ENCODE data around the gene FAM118A. TPM values are rescaled to one million over a fixed set of nuclear protein-coding genes. Genes with fewer than 3 reads are reported as not detected.

Gene FAM118A
- polyA plus RNA-seq, 1 donor (not counting 4 experiments of a cell fraction or from before 2014, with no cell fraction given): 31.1 TPM

- no peak overlapping the region for H3K9ac ChIP-seq (ENCODE audit: control insufficient read depth, extremely low read depth, insufficient read depth, low read length)
- H2AFZ ChIP-seq (ENCODE audit: control insufficient read depth, low read length): no peak overlapping the region
- dilution Hi-C loops (cut with MboI; ENCODE audit: extremely low pct_ligation_motif_present, low sequenced_read_pairs): no loop called here
- FAIRE-seq (no peak), DNase-seq (ENCODE audit: low read depth, low spot score) (no peak)
- H3K79me2 ChIP-seq (ENCODE audit: control insufficient read depth, insufficient read depth, low read length): peaks cover 10% of the 10 kb centered on the region
- H3K4me1 ChIP-seq (ENCODE audit: control insufficient read depth, extremely low read depth, insufficient read depth, low read length): peaks cover 15% of the 10 kb centered on the region
- H3K36me3 ChIP-seq (ENCODE audit: control insufficient read depth in 2 of 2, extremely low read depth in 1 of 2, insufficient read depth in 2 of 2, low read length in 2 of 2): no peaks in the 10 kb centered on the region
- H4K20me1 ChIP-seq (ENCODE audit: control insufficient read depth, extremely low read depth, insufficient read depth, low read length): no peaks in the 10 kb centered on the region
- no peaks in the 10 kb centered on the region for H3K9me3 ChIP-seq (ENCODE audit: control insufficient read depth, low read depth, low read length)
- no peak for TF ChIP-seq EZH2 (IDR thresholded peaks at IDR 0.05; ENCODE audit: low read length)
- H3K9me1 ChIP-seq (ENCODE audit: control insufficient read depth, extremely low read depth, insufficient read depth, low read length): peaks cover under 1% of the 10 kb centered on the region
- H3K27ac ChIP-seq (ENCODE audit: control insufficient read depth, insufficient read depth, low read length): no peak overlapping the region
- no peak overlapping the region for H3K4me3 ChIP-seq (ENCODE audit: control insufficient read depth in 2 of 3, extremely low read depth in 1 of 3, insufficient read depth in 2 of 3, low read depth in 1 of 3, low read length in 3 of 3)
- no peak overlapping the region for H3K4me2 ChIP-seq (ENCODE audit: control insufficient read depth, extremely low read depth, insufficient read depth, low read depth, low read length)
- H3K27me3 ChIP-seq (ENCODE audit: control insufficient read depth, extremely low read depth, insufficient read depth, low read length): no peaks in the 10 kb centered on the region
Observed at GRCh38 chr22:45306139-45306538, 3.6 kb upstream of the FAM118A start.

- Histone ChIP-seq H3K27me3 (ENCODE audit: control insufficient read depth, extremely low read depth, insufficient read depth, low read length) (no peaks in the 10 kb centered on the region), H4K20me1 (ENCODE audit: control insufficient read depth, extremely low read depth, insufficient read depth, low read length) (peaks cover 3% of the 10 kb centered on the region), H3K9me3 (ENCODE audit: control insufficient read depth, low read depth, low read length) (no peaks in the 10 kb centered on the region), H3K27ac (ENCODE audit: control insufficient read depth, insufficient read depth, low read length) (no peak overlapping the region), H3K9ac (ENCODE audit: control insufficient read depth, extremely low read depth, insufficient read depth, low read length) (no peak overlapping the region), H3K79me2 (ENCODE audit: control insufficient read depth, insufficient read depth, low read length) (peaks cover 26% of the 10 kb centered on the region), H3K4me3 (ENCODE audit: control insufficient read depth in 2 of 3, extremely low read depth in 1 of 3, insufficient read depth in 2 of 3, low read depth in 1 of 3, low read length in 3 of 3) (no peak overlapping the region), H3K4me2 (ENCODE audit: control insufficient read depth, extremely low read depth, insufficient read depth, low read depth, low read length) (no peak overlapping the region), H3K36me3 (ENCODE audit: control insufficient read depth in 2 of 2, extremely low read depth in 1 of 2, insufficient read depth in 2 of 2, low read length in 2 of 2) (peaks cover 0 to 6% of the 10 kb centered on the region in 2 experiments), H2AFZ (ENCODE audit: control insufficient read depth, low read length) (peak overlapping the region; percentile 98), H3K9me1 (ENCODE audit: control insufficient read depth, extremely low read depth, insufficient read depth, low read length) (peaks cover 6% of the 10 kb centered on the region), H3K4me1 (ENCODE audit: control insufficient read depth, extremely low read depth, insufficient read depth, low read length) (peaks cover 18% of the 10 kb centered on the region)
- TF ChIP-seq EZH2 (IDR thresholded peaks at IDR 0.05; ENCODE audit: low read length) (no peak), CTCF (optimal IDR thresholded peaks at IDR 0.05 in 1 of 3, IDR thresholded peaks at IDR 0.05 in 1 of 3, conservative IDR thresholded peaks at IDR 0.05 in 1 of 3; ENCODE audit: extremely low read depth in 1 of 3, insufficient read depth in 2 of 3, low read length in 3 of 3) (no peak)
- no peak for DNase-seq (ENCODE audit: low read depth, low spot score)
- no peak for FAIRE-seq
- dilution Hi-C loops (cut with MboI; ENCODE audit: extremely low pct_ligation_motif_present, low sequenced_read_pairs): no loop called here
Observed at GRCh38 chr22:45308391-45308956, 1.3 kb upstream of the FAM118A start.

GRCh38 chr22:45308957-45309421 is 745 bp upstream of the FAM118A start:
- peaks cover 18% of the 10 kb centered on the region for H3K4me1 ChIP-seq (ENCODE audit: control insufficient read depth, extremely low read depth, insufficient read depth, low read length)
- H3K9ac ChIP-seq (ENCODE audit: control insufficient read depth, extremely low read depth, insufficient read depth, low read length): peak overlapping the region; percentile 78
- H3K4me2 ChIP-seq (ENCODE audit: control insufficient read depth, extremely low read depth, insufficient read depth, low read depth, low read length): peak overlapping the region; percentile 91
- dilution Hi-C loops (cut with MboI; ENCODE audit: extremely low pct_ligation_motif_present, low sequenced_read_pairs): no loop called here
- H3K4me3 ChIP-seq (ENCODE audit: control insufficient read depth in 2 of 3, extremely low read depth in 1 of 3, insufficient read depth in 2 of 3, low read depth in 1 of 3, low read length in 3 of 3): peak overlapping the region; percentile 6 to 68 (median 26)
- no peak for FAIRE-seq
- no peak for DNase-seq (ENCODE audit: low read depth, low spot score)
- TF ChIP-seq CTCF (optimal IDR thresholded peaks at IDR 0.05 in 1 of 3, IDR thresholded peaks at IDR 0.05 in 1 of 3, conservative IDR thresholded peaks at IDR 0.05 in 1 of 3; ENCODE audit: extremely low read depth in 1 of 3, insufficient read depth in 2 of 3, low read length in 3 of 3): no peak
- TF ChIP-seq EZH2 (IDR thresholded peaks at IDR 0.05; ENCODE audit: low read length): no peak
- H3K9me3 ChIP-seq (ENCODE audit: control insufficient read depth, low read depth, low read length): no peaks in the 10 kb centered on the region
- peaks cover 27% of the 10 kb centered on the region for H3K79me2 ChIP-seq (ENCODE audit: control insufficient read depth, insufficient read depth, low read length)
- H3K27ac ChIP-seq (ENCODE audit: control insufficient read depth, insufficient read depth, low read length): peak overlapping the region; percentile 59
- peaks cover 0 to 6% of the 10 kb centered on the region in 2 experiments for H3K36me3 ChIP-seq (ENCODE audit: control insufficient read depth in 2 of 2, extremely low read depth in 1 of 2, insufficient read depth in 2 of 2, low read length in 2 of 2)
- H3K27me3 ChIP-seq (ENCODE audit: control insufficient read depth, extremely low read depth, insufficient read depth, low read length): no peaks in the 10 kb centered on the region
- peaks cover 3% of the 10 kb centered on the region for H4K20me1 ChIP-seq (ENCODE audit: control insufficient read depth, extremely low read depth, insufficient read depth, low read length)
- peak overlapping the region; percentile 98 for H2AFZ ChIP-seq (ENCODE audit: control insufficient read depth, low read length)
- H3K9me1 ChIP-seq (ENCODE audit: control insufficient read depth, extremely low read depth, insufficient read depth, low read length): peaks cover 6% of the 10 kb centered on the region

Measured in keratinocyte (primary cell).